Fibroblast of pulmonary artery (primary cell): Measurements from ENCODE around the gene PRAMEF20.

ENCODE experiments used
- DNase-seq: peaks from one replicate; pipeline ENCODE4 v3.0.0-alpha.2; 2010; ENCODE audit warnings: low read depth
- H3K4me3 ChIP-seq: replicated peaks from 2 replicates; pipeline ENCODE4 v1.5.1; 2011; ENCODE audit warnings: low read depth, mild to moderate bottlenecking, control low read depth, low read length, moderate library complexity
- TF ChIP-seq, protein P1 (sequence below): IDR thresholded peaks from 2 replicates; pipeline ENCODE4 v1.5.1; 2011; ENCODE audit warnings: mild to moderate bottlenecking, control low read depth, low read length, inconsistent platforms; ENCODE audit errors: missing control alignments

Gene PRAMEF20

DNA sequence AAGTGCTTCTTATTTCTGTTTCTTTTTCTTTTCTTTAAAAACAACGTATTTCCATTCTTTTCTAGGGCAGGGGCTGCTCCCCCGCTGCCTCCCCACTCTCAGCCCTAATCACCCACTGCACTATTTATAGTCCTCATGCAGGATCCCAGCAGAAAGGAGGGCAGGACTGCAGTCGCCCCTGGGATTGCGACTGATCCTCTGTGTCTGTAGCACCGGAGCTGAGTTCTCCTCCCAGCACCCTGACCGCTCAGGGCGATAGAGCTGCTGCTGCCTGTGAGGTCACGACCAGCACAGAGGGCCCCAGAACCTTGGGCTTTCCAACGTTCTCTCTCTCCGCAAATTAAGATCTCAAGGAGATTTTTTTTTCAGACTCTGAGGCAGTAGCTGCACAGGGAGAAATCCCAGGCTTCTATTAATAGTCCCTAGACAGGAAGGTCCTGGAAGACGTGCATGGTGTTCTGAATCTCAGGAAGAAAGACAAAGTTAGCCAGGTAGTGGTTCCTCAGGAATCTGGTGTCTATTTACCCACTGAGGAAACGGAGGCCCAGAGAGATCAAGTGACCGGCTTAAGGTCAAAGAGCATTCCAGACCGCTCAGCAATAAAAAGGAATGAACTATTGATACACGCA, 46.8 kb downstream of the PRAMEF20 start:
- TF ChIP-seq, protein P1, sequence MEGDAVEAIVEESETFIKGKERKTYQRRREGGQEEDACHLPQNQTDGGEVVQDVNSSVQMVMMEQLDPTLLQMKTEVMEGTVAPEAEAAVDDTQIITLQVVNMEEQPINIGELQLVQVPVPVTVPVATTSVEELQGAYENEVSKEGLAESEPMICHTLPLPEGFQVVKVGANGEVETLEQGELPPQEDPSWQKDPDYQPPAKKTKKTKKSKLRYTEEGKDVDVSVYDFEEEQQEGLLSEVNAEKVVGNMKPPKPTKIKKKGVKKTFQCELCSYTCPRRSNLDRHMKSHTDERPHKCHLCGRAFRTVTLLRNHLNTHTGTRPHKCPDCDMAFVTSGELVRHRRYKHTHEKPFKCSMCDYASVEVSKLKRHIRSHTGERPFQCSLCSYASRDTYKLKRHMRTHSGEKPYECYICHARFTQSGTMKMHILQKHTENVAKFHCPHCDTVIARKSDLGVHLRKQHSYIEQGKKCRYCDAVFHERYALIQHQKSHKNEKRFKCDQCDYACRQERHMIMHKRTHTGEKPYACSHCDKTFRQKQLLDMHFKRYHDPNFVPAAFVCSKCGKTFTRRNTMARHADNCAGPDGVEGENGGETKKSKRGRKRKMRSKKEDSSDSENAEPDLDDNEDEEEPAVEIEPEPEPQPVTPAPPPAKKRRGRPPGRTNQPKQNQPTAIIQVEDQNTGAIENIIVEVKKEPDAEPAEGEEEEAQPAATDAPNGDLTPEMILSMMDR: no peak
- H3K4me3 ChIP-seq: no peak overlapping the region
- DNase-seq: no peak

- TF ChIP-seq, protein P1: no peak
- DNase-seq: peak; percentile 33
- H3K4me3 ChIP-seq: no peak overlapping the region
Measured at GRCh38 chr1:13461977-13462376, 51.7 kb downstream of the PRAMEF20 start.

DNA sequence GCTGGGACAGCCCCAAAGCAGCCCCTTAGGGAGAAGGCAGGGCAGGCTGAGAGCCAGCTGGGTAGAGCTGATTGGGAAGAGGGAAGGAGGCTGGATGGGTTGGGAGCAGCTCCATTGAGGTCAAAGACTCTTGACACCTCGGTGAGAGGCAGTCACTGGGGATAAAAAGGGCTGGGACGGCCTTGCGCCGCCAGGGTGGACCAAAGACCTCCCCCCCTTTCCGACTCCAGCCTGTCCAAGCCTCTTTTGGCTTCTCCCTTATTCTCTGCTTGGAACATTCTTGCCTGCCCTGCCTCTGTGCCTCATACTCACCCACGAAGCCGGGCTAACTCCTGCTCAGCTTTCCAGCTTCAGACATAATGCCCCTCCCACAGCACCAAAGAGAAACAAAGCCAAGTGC, 52.4 kb downstream of the PRAMEF20 start:
- no peak for DNase-seq
- no peak overlapping the region for H3K4me3 ChIP-seq
- TF ChIP-seq, protein P1: no peak

DNA sequence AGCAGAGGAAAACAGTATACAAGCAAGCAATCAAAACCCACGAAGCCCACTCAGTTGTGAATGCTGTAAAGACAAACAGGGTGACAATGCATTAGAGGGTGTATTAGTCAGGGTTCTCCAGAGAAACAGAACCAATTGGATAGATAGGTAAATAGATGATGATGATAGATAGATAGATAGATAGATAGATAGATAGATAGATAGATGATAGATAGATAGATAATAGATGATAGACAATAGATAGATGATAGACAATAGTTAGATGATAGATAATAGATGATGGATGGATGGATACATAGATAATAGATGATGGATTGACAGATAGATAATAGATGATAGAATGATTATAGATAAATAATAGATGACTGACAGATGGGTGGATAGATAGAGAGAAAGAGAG, 55.3 kb downstream of the PRAMEF20 start:
- TF ChIP-seq, protein P1: no peak
- DNase-seq: no peak

GRCh38 chr1:13469343-13469742, 59.1 kb downstream of the PRAMEF20 start:
- TF ChIP-seq, protein P1: peak; percentile 19
- no peak overlapping the region for H3K4me3 ChIP-seq
- peak; percentile 13 for DNase-seq

More for the DNA sequence above, 55.3 kb downstream of the PRAMEF20 start:
- no peak overlapping the region for H3K4me3 ChIP-seq
